HG02763 (cell line): ENCODE data around the gene ZNF264.
"Not testable (repeated sequence)": the region's sequence is repeated elsewhere in the genome, so short reads cannot be mapped to it uniquely, and the experiment has no call there.

Source experiments
- ATAC-seq: cut with Tn5 transposase; IDR thresholded peaks from one replicate; pipeline ENCODE4 v1.9.1; 2021; ENCODE audit warnings: mild to moderate bottlenecking, moderate library complexity; ENCODE audit not compliant: unreplicated experiment

Gene ZNF264

DNA sequence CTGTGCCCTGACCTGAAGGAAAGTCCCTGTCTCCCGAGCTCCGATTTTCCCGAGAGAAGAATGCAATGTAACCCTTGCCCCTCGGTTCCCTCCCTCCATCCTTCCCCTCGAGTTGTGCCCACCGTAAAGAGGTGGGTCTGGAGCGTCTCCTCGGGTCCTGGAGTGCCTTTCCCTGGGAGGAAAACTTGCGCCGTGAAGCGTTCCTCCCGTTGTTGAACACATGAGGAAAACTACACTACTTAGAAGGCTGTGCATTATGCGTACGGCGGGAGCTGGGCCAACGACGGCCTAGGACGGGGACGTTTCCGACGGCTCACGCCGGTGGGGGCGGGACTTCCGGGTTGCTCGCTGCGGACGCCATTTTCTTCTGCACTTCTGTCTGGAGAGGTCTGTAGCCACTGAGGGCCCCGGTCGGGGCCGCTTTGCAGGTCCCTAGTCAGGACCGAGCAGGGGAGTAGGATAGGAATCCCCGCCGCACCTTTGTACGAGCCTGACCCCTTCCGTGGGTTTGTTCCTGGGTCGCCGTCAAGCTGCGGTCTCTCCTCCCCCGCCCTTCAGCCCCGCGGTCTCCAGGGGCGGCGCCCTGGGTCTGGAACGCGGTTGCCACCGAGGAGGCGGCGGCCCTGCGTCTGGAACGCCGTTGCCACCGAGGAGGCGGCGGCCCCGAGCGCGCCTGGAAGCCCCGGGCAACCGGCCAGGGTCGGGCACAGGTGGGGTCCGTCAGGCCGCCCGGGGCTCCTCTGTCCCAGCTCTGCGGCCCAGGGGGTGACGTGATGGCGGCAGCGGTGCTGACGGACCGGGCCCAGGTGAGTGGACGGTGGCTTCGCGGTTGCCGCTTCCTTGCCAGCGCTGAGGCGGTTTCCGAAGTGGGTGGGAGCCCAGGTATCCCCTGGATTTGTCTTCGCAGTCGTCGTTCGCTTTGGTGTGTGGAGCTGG is at the start of gene ZNF264:
Gene ZNF264, plus strand, starts transcription at position 360 of the 936 bp plus-strand sequence. Its CDS starts 414 bp downstream, at position 774.
- ATAC-seq = peak; percentile 91

DNA sequence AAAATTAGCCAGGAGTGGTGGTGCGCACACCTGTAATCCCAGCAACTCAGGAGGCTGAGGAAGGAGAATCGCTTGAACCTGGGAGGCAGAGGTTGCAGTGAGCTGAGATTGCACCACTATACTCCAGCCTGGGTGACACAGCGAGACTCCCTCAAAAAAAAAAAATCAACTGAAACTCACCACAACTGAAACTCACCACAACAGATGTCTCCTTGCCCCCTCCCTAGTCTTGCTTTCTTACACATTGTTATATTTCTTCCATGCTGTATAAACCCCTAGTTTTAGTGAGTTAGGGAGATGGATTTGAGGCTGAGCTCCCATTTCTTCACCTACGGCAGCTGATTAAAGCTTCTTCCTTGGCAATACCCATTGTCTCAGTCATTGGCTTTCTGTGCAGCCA is 49.6 kb upstream of the ZNF264 start:
- ATAC-seq = no peak

DNA sequence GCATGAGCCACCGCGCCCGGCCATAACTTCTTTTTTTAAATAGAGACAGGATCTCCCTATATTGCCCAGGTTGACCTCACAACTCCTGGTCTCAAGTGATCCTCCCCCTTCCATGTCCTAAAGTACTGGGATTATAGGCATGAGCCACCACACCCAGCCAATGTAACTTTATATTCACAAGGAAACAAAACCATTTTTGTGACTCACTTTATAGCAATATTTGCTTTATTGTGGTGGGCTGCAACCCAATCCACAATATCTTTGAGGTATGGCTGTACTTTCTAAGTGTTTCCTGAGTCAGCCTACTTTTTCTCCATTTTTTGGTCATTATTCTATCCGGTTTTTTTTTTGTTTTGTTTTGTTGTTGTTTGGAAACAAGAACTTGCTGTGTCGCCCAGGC is 38.4 kb upstream of the ZNF264 start:
- no peak for ATAC-seq

DNA sequence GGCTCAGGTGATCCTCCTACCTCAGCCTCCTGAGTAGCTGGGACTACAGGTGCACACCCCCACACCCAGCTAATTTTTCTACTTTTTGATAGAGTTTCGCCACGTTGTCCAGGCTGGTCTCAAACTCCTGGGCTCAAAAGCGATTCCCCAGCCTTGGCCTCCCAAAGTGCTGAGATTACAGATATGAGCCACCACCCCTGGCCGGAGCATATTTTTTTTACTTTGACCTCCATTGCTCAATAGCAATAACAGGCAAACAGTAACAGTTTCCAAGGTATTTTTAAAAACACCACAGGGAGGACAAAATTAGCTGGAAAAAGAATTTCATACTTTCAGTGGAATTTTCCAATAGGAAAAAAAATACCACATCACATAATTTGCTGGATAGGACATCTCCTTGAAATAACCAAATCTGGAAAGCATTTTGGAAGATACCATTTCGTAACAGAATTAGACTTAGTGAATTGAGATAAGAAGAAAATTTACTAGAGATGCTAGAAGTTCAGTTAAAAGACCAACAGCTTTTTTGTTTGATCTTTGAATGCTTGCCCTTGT is 29.2 kb upstream of the ZNF264 start:
- ATAC-seq = no peak

DNA sequence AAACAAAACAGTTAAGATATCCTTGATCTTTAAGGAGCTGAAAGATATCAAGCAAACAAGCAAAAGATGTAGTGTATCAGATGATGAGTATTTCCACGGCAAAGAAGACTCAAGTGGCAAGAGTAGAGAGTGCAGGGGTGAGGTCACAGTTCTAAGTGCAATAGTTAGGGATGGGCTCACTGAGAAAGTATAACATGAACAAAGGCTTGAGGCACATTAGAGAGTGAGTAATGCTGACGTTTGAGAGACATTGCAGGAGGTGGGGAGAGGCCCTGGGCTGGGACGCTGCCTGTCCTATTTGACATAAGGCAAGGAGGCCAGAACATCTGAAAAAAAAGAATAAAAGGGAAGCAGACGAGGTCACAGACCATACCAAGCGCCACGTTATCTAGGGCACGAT is 25.5 kb upstream of the ZNF264 start:
- no peak for ATAC-seq

DNA sequence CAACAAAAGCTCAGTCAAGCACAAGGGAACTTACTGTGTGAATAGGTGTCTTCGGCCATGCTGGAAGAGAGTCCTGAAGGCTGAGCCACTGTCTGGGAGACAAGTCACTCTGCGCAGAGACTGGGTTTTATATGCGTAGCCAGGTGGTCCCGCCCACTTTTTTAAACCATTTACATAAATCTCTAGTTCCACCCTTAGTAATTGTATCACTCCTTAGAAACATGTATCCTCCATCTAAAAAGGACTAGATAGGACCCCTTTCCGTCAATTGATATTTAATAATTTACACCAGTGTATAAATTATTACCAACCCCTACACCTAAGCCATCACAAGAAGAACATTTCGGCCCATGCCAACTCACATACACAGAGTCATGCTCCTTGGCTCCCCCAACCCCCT is 23.9 kb upstream of the ZNF264 start, which contains the start of gene DUXA:
Gene DUXA, minus strand, starts transcription at position 101 of the 400 bp plus-strand sequence. Its CDS starts 42 bp downstream, at position 59.
- ATAC-seq = no peak

DNA sequence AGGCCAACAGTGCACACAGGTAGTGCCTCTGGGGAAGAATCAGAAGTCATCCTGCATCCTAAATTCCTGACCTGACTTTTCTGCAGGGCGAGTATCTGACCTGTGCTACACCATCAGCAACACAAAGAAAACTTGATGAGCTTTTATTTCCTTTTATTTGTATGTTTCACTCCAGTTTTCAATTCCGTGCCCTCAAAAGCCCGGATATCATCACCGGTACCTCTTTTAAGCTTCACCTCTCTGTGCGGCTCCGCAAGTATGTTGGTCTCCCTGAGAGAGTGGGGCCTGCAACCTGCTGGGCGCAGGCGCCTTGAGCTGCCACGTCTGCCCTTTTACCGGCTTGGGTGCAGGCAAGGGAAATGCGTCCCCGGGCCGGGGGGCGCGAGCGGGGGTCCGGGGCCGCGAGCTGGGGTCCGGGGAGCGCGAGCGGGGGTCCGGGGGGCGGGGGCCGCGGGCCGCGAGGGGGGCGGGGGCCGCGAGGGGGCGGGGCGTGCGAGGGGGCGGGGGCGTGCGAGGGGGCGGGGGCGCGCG is 19.7 kb upstream of the ZNF264 start:
- ATAC-seq = no peak

DNA sequence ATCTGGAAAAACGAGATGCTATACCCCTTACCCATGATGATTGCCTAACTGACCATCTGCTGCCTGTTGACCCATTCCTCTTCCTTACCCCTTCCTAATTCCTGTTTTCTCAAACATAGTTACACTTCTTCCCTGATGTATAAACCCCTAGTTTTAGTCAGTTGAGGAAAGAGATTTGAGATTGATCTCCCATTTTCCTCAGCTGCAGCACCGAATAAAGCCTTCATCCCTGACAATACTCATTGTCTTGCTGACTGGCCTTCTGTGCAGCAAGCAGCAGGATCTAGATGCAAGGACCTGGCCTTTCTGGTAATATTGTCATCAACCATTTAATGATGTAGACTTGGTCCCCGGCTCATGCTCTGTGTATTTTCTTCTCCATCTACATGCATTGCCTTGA is 999 bp upstream of the ZNF264 start:
- no peak for ATAC-seq

DNA sequence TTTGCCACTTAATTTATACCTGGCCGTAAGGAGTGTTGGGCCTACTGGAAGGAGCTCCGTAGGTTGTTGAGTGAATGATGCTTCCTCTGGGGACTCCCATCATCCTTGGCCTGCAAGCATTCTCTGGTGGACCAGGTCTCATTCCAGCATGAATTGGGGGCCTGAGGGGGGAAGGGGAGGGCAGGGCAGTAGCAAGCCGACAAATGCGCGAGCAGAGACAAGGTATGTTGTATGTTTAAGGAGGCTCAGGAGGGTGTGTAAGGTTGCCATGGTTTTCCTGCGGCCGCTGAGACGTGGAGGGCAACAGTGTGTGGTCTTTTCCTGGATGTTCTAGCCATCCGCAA is 749 bp downstream of the ZNF264 start:
- ATAC-seq = no peak

DNA sequence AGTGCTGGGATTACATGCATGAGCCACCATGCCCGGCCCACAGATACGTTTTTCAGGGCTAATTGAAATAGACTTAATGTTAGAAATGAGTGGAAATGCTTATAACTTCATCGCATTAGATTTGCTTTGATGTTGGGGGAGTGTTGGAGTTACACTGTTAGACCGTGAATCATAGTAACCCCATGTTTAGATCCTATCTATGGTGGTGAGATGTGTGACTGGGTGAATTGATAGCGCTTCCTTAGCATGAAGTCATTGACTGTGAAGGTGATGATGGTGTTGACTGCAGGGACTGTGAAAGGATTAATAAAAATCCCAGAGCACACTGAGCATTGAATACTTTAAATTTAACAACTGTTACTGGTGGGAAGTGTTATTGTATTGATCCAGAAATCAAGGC is 1.7 kb downstream of the ZNF264 start:
- ATAC-seq = no peak

DNA sequence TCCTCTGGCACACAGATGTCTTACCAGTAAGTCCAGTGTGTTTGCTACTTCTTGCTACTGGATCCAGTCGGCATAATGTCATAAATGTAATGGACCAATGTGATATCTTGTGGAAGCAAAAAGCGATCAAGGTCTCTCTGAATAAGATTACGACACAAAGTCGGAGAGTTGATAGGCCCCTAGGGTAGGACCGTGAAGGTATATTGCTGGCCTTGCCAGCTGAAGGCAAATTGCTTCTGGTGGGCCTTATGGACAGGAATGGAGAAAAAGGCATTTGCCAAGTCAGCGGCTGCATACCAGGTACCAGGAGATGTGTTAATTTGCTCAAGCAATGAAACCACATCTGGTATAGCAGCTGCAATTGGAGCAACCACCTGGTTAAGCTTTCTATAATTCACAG is 6.6 kb downstream of the ZNF264 start:
- not testable (repeated sequence) for ATAC-seq

DNA sequence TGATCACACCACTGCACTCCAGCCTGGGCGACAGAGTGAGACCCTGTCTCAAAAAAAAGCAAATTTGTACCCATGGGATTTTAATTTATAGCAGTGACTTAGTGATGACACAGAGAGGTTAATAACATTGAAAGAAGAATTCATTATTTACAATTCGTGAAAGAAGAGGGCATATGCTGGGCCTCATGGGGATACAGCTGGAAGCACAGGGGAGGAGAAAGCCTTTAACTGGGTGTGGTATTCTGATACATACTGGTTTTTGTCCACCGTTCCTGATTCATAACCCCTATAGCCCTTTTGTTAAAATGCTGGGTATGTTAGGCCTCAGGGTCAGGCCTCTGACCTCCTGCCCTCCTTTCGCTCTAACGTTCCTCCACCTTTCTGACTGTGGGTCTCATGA is 10.9 kb downstream of the ZNF264 start:
- no peak for ATAC-seq

DNA sequence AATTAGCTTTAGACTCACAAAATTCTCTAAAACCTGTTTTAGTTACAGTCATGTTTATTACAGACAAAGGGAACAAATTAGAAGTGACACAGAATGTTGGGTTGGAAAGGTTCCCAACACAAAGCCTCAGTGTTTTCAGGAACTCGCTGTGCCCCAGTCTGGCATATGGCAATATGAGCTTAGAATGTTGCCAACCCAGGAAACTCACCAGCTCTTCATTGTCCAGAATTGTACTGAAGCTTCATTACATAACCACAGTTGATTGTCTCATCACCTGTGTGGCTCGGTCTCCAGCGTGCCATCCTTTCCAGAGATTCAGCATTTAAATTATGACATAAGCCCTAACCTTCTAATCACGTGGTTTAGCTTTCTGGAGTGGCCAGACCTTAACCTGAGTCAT is 19.1 kb downstream of the ZNF264 start:
- ATAC-seq = no peak

DNA sequence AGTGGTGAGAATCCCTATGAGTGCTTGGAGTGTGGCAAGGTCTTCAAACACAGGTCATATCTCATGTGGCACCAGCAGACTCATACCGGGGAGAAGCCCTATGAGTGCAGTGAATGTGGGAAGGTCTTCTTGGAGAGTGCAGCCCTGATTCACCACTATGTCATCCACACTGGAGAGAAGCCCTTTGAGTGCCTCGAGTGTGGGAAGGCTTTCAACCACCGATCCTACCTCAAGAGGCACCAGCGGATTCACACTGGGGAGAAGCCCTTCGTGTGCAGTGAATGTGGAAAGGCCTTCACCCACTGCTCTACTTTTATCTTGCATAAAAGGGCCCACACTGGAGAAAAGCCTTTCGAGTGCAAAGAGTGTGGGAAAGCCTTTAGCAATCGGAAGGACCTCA is 20.8 kb downstream of the ZNF264 start:
- no peak for ATAC-seq

DNA sequence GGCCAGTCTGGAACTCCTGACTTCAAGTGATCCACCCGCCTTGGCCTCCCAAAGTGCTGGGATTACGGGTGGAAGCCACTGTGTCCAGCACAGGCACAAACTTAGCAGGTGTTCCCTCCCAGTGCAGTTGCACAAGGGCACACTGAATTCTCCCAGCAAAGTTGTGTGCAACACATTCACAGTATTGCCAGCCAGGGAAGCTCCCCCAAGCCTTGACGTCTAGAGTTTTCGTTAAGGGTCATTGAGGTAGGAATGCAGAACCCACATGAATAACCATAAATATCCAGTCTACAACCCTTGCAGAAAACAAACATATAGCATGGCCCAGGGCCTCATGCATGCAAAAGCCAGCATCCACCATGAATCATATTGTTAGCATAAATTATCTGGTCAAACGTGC is 36.2 kb downstream of the ZNF264 start:
- ATAC-seq = no peak

DNA sequence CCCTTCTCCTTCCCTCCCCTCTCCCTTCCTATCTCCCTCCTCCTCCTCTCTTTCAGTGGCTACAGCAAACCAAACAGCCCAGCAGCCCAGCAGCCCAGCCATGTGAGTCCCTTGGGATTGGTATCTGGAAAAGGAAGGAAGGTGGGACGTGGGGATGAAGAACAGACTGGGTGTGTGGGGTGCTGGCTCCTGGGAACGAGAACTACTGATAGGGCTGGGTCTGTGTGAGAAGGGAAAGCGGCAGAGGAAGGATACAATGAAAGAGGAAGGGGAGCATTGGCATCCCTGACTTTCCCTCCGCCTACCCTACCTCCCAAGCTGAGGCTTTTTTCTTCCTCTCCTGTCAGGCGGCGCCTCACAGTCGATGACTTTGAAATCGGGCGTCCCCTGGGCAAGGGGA is 40.4 kb downstream of the ZNF264 start:
- ATAC-seq = no peak

DNA sequence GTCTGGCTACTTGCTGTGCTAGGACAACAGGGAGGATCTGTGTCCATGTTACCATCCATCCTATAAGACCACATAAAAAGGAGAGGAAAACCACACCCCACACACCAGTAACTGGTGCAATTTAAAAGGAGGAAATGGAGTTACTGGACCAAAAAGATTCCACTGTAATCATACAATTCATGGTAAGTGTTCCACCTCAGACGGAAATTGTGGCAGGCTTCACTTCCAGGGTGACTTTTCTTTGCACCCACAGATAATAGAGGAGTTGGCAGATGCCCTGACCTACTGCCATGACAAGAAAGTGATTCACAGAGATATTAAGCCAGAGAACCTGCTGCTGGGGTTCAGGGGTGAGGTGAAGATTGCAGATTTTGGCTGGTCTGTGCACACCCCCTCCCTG is 41.9 kb downstream of the ZNF264 start:
- ATAC-seq = no peak

DNA sequence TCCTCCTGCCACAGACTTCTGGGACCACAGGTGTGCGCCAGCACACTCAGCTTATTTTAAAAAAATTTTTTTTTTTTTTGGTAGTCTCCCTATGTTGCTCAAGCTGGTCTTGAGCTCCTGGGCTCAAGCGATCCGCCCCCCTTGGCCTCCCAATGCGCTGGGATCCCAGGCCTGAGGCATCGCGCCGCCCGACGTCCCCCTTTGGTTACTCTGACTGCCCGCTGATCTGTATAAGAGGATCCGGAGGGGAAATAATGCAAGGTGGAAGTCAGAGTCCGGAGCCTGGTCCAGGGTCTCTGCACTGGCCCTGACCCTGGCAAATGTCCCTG is 48.6 kb downstream of the ZNF264 start:
- peak; percentile 4 for ATAC-seq

DNA sequence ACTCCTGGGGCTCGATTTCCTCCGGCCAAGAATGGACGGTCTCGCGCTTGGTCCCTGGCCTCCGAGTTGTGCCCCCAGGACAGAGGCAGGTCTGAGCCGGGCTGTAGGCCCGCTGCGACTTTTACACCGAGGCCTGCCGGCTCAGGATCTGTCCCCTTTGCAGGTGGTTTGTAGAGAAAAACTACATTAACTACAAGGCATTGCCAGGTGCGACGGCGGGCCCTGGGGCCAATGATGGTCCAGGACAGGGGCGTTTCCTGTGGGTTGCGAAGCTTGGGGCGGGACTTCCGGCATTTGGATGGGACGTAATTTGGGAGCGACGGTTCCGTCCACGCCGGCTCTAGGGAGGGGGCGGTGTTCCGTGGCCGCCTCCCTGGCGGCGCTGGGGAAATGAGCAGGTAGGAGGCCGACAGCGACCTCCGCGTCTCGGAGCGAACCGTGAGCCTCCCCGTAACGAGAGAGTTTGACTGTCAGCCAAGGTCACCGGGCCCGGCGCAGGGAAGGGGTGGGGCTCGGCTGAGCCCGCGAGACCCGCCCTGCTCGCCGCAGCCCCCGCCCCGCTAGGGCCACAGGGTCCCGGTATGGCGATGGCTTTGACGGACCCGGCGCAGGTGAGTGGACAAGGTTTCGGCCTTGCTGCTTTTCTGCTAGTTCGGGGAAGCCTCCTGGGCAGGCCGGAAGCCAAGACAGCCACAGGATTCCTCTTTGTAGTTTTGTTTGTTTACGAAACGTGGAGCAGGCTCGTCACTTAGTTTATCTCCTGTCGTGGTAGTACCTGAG is 49.2 kb downstream of the ZNF264 start, which contains the start of gene ZNF805:
Gene ZNF805, plus strand, starts transcription at position 322 of the 780 bp plus-strand sequence. Its CDS starts 260 bp downstream, at position 582.
- ATAC-seq = peak; percentile 91

DNA sequence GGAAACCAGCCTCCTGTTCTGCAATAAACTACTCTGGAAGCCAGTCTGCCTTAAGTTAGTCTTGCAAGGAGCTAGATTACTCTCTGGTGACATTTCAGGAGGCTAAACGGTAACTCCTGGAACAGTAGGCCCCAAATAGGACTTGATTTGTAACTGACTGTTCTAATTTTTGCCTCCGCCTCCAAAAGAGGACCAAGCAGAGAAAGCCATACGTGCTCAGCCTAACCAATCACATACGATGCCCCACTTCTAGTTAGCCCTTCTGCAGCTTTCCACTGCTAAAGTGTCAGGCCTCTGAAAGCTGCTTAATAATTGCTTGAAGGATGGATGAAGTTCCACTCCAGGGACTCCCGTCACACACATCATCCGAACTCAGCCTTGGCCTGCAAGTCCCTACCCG is 49.9 kb downstream of the ZNF264 start:
- no peak for ATAC-seq

DNA sequence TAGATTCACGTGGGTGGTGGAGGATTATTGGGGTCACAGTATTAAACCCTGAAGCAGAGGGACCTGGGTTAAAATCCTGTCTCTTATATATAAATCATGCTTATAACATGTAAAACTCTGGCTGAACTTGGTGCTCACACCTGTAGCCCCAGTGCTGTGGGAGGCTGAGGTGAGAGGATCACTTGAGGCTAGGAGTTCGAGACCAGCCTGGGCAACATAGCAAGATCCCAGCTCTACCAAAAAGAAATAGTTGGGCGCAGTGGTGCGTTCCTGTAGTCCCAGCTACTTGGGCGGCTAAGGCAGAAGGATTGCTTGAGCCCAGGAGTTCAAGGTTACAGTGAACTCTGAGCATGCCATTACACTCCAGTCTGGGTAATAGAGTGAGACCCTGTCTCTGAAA is 51.5 kb downstream of the ZNF264 start:
- ATAC-seq = no peak
